Measurements from ENCODE around the gene KRTAP4-7.
"Not testable (repeated sequence)": the region's sequence is repeated elsewhere in the genome, so short reads cannot be mapped to it uniquely, and the experiment has no call there.

KRTAP4-7 gene

GRCh38 chr17:41084100-41084856, at the start of gene KRTAP4-7:
KRTAP4-7 (plus strand) TSS chr17:41084150; CDS start chr17:41084207, 57 bp downstream.
- DNase-seq, result not testable (repeated sequence)

GRCh38 chr17:41034346-41034935, 49.5 kb upstream of the KRTAP4-7 start, which contains the start of gene KRTAP1-3:
KRTAP1-3 (minus strand) TSS chr17:41034874; CDS start chr17:41034821, 53 bp downstream.
- DNase-seq, result peak; percentile 73

GRCh38 chr17:41037853-41038350, 46.0 kb upstream of the KRTAP4-7 start:
- no peak for DNase-seq

- peak; percentile 64 for DNase-seq
Observed at GRCh38 chr17:41040783-41041571, 43.0 kb upstream of the KRTAP4-7 start, which contains the start of gene KRTAP1-1. KRTAP1-1 (minus strand) TSS chr17:41041450; CDS start chr17:41041397, 53 bp downstream.

GRCh38 chr17:41042953-41043352, 41.0 kb upstream of the KRTAP4-7 start:
- no peak for DNase-seq

- DNase-seq, result not testable (repeated sequence)
Observed at GRCh38 chr17:41046735-41047465, 37.0 kb upstream of the KRTAP4-7 start, which contains the start of gene KRTAP2-1. KRTAP2-1 (minus strand) TSS chr17:41047316; CDS start chr17:41047267, 49 bp downstream.

- DNase-seq, result no peak
Observed at GRCh38 chr17:41048441-41048840, 35.5 kb upstream of the KRTAP4-7 start.

GRCh38 chr17:41049110-41049509, 34.8 kb upstream of the KRTAP4-7 start:
- no peak for DNase-seq

- DNase-seq, result no peak
Observed at GRCh38 chr17:41052566-41052965, 31.4 kb upstream of the KRTAP4-7 start.

GRCh38 chr17:41054025-41054424, 29.9 kb upstream of the KRTAP4-7 start:
- no peak for DNase-seq

GRCh38 chr17:41054556-41054955, 29.4 kb upstream of the KRTAP4-7 start:
- DNase-seq, result not testable (repeated sequence)

- not testable (repeated sequence) for DNase-seq
Observed at GRCh38 chr17:41055130-41055529, 28.8 kb upstream of the KRTAP4-7 start, which contains the start of gene KRTAP2-2. KRTAP2-2 (minus strand) TSS chr17:41055230; CDS start chr17:41055211, 19 bp downstream.

GRCh38 chr17:41057547-41057946, 26.4 kb upstream of the KRTAP4-7 start:
- no peak for DNase-seq

GRCh38 chr17:41058741-41059140, 25.2 kb upstream of the KRTAP4-7 start:
- no peak for DNase-seq

- DNase-seq, result not testable (repeated sequence)
Observed at GRCh38 chr17:41059276-41060051, 24.5 kb upstream of the KRTAP4-7 start.

- DNase-seq, result no peak
Observed at GRCh38 chr17:41060052-41060604, 23.8 kb upstream of the KRTAP4-7 start, which contains the start of gene KRTAP2-3. KRTAP2-3 (minus strand) TSS chr17:41060114; CDS start chr17:41060050, 64 bp downstream.

GRCh38 chr17:41061964-41062363, 22.0 kb upstream of the KRTAP4-7 start:
- no peak for DNase-seq

GRCh38 chr17:41063449-41063848, 20.5 kb upstream of the KRTAP4-7 start:
- no peak for DNase-seq

GRCh38 chr17:41064301-41064700, 19.6 kb upstream of the KRTAP4-7 start:
- no peak for DNase-seq

- not testable (repeated sequence) for DNase-seq
Observed at GRCh38 chr17:41065016-41065689, 18.8 kb upstream of the KRTAP4-7 start.
